Measurements from ENCODE around the gene MTG2.

MTG2 gene

GRCh38 chr20:62186887-62187866 lies 4.3 kb downstream of the MTG2 start:
- no peak for DNase-seq

DNA sequence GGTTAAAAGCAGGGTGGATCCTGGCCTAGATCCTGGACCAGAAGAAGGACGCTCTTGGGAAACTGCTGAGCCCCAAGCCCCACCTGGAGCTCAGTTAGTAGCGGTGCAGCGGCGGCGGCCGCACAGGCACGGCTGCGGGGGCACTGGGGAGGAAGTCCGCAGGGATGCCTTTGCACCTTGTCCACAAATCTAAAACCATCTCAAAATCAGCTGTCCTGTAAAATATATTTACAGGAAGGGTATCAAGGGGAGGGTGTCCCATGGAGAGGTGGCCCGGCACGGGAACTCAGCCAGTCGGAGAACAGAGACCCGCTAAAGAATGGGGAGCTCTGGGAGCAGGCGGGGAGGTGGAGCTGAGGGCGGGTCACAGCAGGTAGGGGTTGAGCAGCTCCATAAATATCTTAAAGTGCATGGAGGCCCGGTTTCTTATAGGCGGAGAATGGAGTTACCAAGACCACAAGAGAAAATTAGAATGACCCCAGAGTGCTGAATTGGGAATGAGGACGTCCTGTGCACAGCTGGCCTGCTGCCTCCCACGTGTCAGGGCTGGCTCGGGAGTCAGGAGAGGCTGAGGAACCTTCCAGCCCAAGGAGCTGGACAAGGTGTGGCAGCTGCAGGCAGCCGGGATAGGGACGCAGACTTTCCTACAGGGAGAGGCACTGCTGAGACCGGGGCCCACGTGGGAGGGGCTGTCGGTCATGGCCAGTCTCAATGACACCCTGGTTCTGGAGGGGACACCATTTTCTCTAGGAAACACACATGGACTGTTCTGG lies 8.0 kb downstream of the MTG2 start:
- no peak for DNase-seq

- DNase-seq: no peak
Measured at GRCh38 chr20:62191781-62192559, 9.1 kb downstream of the MTG2 start.

- DNase-seq: no peak
Measured at GRCh38 chr20:62192635-62193034, 9.8 kb downstream of the MTG2 start.

DNA sequence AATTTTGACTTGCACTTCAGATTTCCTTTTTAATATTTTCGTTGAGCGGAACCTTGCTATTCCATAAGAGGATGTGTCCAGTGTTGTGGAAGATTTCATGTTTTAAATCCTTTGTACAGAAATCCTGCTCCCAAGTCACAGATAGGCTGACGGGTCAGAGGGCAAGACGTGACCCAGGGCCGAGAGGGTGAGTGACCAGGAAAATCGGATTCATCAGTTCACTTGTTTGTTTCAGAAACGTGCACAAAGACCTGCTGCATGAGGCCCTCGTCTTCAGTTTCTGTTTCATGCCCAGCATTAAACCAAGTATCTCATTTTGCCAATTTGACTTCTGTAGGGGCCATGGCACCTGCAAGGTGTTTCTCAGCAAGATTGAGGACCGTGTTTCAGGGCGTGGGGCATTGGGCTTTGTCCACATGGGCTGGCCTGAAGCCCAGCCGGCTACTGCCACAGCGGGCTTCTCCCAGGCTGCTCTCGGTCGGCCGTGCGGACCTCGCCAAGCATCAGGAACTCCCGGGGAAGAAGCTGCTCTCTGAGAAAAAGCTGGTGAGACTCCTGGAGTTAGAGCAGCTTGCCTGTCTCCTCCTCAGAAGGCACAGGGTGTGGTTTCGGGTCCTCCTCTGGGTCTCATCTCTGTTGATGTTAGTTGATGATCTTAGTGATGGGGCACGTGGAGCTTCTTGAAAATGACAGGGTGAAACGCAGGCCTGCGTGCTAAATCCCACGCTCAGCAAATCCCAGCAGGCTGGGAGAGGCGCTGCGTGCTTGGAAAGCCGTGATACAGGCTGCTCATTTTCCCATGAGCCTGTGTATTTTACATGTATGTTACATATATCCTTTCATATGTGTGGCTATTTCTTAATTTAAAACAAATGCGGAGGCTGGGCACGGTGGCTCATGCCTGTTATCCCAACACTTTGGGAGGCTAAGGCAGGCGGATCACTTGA lies 10.5 kb downstream of the MTG2 start:
- no peak for DNase-seq

DNA sequence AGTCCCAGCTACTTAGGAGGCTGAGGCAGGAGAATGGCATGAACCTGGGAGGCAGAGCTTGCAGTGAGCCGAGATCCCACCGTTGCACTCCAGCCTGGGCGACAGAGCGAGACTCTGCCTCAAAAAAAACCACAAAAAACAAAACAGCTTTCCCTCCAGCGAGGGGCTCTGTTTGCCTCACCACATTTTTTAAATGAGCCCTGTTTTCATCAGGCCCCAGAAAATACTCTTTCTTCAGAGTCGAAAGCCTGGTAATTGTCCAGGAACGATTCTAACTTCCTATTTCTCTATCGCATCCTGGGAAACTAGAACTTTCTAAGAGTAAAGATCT lies 12.2 kb downstream of the MTG2 start:
- DNase-seq: no peak

DNA sequence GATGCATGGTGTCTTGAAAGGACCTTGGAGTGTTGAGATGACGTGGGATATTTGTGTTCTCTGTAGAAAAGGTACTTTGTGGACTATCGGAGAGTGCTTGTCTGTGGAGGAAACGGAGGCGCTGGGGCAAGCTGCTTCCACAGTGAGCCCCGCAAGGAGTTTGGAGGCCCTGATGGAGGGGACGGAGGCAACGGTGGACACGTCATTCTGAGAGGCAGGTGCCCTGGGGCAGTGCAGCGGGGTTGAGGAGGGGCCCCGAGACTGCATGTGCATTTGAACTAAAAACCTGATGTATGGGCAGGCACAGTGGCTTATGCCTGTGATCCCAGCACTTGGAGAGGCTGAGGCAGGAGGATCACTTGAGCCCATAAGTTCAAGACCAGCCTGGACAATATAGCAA lies 12.9 kb downstream of the MTG2 start:
- DNase-seq: no peak

- no peak for DNase-seq
Measured at GRCh38 chr20:62196286-62196685, 13.5 kb downstream of the MTG2 start.

DNA sequence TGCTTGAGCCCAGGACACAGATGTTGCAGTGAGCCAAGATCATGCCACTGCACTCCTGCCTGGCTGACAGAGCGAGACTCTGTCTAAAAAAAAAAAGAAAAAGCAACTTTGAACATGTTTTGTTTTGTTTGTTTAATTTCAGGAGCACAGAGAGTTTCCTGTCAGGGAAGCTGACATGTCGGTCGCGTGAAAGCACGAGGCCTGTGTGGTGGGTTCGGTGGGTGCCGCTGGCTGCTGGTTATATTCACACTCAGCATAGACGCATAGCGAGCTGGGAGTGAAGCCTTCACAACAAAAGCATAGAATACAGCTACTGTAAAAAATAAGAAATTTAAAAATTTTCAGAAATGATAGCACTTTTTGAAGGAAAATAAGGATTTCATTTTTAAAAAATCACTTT lies 14.5 kb downstream of the MTG2 start:
- no peak for DNase-seq

- DNase-seq: no peak
Measured at GRCh38 chr20:62197801-62198200, 15.0 kb downstream of the MTG2 start.

- DNase-seq: no peak
Measured at GRCh38 chr20:62198496-62198895, 15.7 kb downstream of the MTG2 start.

- no peak for DNase-seq
Measured at GRCh38 chr20:62198931-62199330, 16.1 kb downstream of the MTG2 start.

- no peak for DNase-seq
Measured at GRCh38 chr20:62200491-62201172, 17.8 kb downstream of the MTG2 start.

GRCh38 chr20:62201173-62202082 lies 18.6 kb downstream of the MTG2 start:
- DNase-seq: no peak

- no peak for DNase-seq
Measured at GRCh38 chr20:62202083-62202395, 19.2 kb downstream of the MTG2 start.

DNA sequence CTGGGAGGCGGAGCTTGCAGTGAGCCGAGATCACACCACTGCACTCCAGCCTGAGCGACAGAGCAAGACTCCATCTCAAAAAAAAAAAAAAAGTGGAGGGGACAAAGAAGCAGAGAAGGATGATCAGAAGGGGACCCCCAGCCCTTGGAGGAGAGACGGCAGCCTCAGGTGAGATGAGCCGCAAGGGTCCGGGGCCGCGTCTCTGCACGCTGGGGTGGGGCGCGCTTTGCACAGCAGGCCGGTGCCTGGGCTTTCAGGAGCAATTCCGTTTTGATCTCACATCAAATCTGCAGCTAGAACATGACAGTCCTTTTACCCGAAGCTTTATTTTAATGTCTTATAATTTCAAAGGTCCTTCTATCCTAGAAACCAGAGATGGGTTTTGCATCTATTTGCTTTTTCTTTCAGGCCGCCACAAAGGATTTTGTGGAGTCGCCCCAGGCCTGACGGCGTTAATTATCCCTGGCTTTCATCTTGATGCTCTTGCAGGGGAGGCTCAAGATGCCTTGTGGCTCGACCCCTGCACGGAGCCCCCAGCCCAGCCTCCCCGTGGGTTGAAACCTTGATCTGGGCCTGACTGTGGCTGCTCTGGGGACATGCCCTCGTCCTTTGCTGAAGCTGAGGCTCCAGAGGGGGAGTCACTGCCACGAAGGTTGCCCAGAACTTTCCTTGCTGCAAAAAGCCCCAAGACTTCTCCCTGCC lies 20.0 kb downstream of the MTG2 start:
- no peak for DNase-seq

DNA sequence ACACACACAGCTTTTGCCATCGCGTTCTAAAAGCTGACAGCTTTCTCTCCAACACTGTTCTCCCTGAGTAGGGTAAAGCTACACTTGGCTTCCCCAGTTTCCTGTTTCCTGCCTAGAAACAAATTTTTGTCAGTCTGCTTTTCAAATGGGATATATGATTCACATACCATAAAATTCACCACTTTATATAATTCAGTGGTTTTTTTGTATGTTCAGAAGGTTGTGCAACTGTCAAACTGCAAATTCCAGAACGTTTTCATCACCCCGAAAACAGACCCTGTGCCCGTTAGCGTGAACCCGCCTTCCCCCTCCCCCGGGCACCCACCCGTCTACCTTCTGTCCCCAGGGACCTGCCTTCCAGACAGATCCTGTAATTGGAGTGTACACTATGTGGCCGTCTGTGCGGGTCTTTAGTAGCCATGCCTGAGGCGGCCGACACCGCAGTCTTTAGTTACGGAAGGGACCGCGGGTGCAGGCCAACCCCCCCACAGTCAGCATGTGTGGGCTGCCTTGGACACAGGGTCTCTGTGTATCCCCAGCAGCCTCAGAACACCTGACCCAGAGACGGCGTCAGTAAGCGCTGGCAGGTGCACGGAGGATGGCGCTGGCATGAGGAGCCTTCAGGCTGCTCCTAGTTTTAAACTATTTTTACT lies 20.7 kb downstream of the MTG2 start:
- DNase-seq: no peak

- DNase-seq: no peak
Measured at GRCh38 chr20:62205618-62206387, 23.0 kb downstream of the MTG2 start.

DNA sequence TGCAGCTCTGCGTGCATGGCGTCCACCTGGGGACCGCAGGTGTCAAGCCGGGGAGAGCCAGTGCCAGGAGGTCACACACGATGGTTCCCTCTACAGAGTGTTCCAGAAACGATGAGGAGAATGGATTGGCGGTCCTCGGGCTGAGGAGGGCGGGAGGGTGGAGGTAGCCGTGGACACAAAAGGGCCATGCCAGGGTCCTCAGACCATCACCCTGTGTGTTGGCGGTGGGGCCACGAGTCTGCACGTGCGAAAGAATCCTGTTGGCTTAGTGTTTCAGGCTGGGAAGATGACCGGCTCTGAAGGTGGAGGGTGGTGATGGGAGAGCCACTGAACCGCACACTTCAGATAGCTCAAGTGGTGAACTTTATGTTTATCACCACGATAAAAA lies 23.6 kb downstream of the MTG2 start:
- DNase-seq: no peak
